Smooth muscle cell (in vitro differentiated cells): ENCODE data around the gene PPIE. TPM values are rescaled to one million over a fixed set of nuclear protein-coding genes. Genes with fewer than 3 reads are reported as not detected.
A peak's percentile ranks its signal among the peaks of the same experiment; 100 is the strongest.

ENCODE experiments used
- DNase-seq: peaks from one replicate; lab custom pipeline; 2025; ENCODE audit not compliant: unreplicated experiment; lab: John Stamatoyannopoulos, UW
- H2AFZ ChIP-seq: fragments of 200-600 bp; sonication (generic); 2 replicates; pipeline ENCODE4 v1.6.0; 2016; ENCODE audit warnings: antibody characterized with exemption, low read depth, mild to moderate bottlenecking
- H3F3A ChIP-seq: fragments of 200-600 bp; sonication (generic); 2 replicates; pipeline ENCODE4 v1.6.0; 2017; ENCODE audit warnings: antibody characterized with exemption, low read depth
- H3K27ac ChIP-seq: fragments of 200-600 bp; sonication (generic); 2 replicates; pipeline ENCODE4 v1.5.1; 2016; ENCODE audit warnings: low read depth, mild to moderate bottlenecking
- H3K27me3 ChIP-seq: fragments of 200-600 bp; sonication (generic); 2 replicates; pipeline ENCODE4 v1.6.1; 2016; ENCODE audit warnings: low read depth, mild to moderate bottlenecking
- H3K36me3 ChIP-seq: fragments of 200-600 bp; sonication (generic); 2 replicates; pipeline ENCODE4 v1.5.1; 2016; ENCODE audit warnings: low read depth
- H3K4me1 ChIP-seq: fragments of 200-600 bp; sonication (generic); 2 replicates; pipeline ENCODE4 v1.5.1; 2016; ENCODE audit warnings: low read depth
- H3K4me2 ChIP-seq: fragments of 200-600 bp; sonication (generic); 2 replicates; pipeline ENCODE4 v1.6.0; 2016; ENCODE audit warnings: mild to moderate bottlenecking
- H3K4me3 ChIP-seq: fragments of 200-600 bp; sonication (generic); 2 replicates; pipeline ENCODE4 v1.5.1; 2016; ENCODE audit warnings: mild to moderate bottlenecking
- H3K79me2 ChIP-seq: fragments of 200-600 bp; sonication (generic); 2 replicates; pipeline ENCODE4 v1.6.0; 2016; ENCODE audit warnings: low read depth, mild to moderate bottlenecking
- H3K9ac ChIP-seq: fragments of 200-600 bp; sonication (generic); 2 replicates; pipeline ENCODE4 v1.6.0; 2016; ENCODE audit warnings: low read depth
- H3K9me3 ChIP-seq: fragments of 200-600 bp; sonication (generic); replicated peaks from 2 replicates; pipeline ENCODE4 v1.5.1; 2016; ENCODE audit warnings: low read depth
- H4K20me1 ChIP-seq: fragments of 200-600 bp; sonication (generic); 2 replicates; pipeline ENCODE4 v1.6.0; 2016; ENCODE audit warnings: low read depth
- WGBS: methylation state at CpG from one replicate; pipeline ENCODE4 v1.1.7; 2016; ENCODE audit warnings: low lambda C conversion rate; 5-methylcytosine and 5-hydroxymethylcytosine counted together
- polyA plus RNA-seq: library from polyadenylated mRNA; unstranded; fragments of >200 nt; fragmentation: Nextera tagmentation; extraction: Ambion mirVana; gene quantifications from 2 replicates; pipeline ENCODE4 v1.2.1, GENCODE V29; 2016
- total RNA-seq: library from RNA; depleted of rRNA; stranded (reverse); fragments of >200 nt; gene quantifications from 2 replicates; pipeline ENCODE4 v1.2.3, GENCODE V29; 2014
- TF ChIP-seq, protein P1 (sequence below): fragments of 200-600 bp; sonication (generic); IDR thresholded peaks from 2 replicates; pipeline ENCODE4 v1.5.1; 2017; ENCODE audit warnings: borderline replicate concordance, mild to moderate bottlenecking, antibody characterized with exemption; ENCODE audit not compliant: insufficient read depth, poor library complexity, severe bottlenecking

PPIE gene
- total and polyA plus RNA-seq, 2 experiments from 2014 or later, result 47.8 to 62.0 TPM

DNA sequence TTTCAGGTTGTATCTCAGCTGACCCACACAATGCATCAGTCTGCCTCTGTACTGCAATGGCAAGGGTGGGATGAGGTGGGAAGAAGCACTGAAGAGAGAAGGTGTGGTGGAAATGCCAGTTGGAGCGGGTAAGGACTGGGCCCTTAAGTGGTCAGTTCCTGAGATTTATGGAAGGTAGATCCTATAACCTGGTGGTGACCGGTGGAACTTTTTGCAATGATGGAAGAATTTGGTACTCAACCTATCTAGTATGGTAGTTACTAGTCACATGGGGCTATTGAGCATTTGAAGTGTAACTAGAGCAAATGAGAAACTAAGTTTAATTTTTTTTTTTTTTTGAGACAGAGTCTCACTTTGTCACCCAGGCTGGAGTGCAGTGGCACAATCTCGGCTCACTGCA lies 39.3 kb upstream of the PPIE start:
- WGBS, result 87% methylated on average over 3 of the region's 3 CpGs
- Histone ChIP-seq H3F3A (no peaks in the 10 kb centered on the region), H3K27me3 (peaks cover 80% of the 10 kb centered on the region), H3K79me2 (no peaks in the 10 kb centered on the region), H3K9ac (no peak overlapping the region), H3K4me1 (peaks cover 8% of the 10 kb centered on the region), H2AFZ (no peak overlapping the region), H3K4me3 (no peak overlapping the region), H4K20me1 (no peaks in the 10 kb centered on the region), H3K4me2 (no peak overlapping the region), H3K27ac (no peak overlapping the region), H3K36me3 (no peaks in the 10 kb centered on the region), H3K9me3 (no peaks in the 10 kb centered on the region)
- no peak for DNase-seq
- TF ChIP-seq, protein P1, sequence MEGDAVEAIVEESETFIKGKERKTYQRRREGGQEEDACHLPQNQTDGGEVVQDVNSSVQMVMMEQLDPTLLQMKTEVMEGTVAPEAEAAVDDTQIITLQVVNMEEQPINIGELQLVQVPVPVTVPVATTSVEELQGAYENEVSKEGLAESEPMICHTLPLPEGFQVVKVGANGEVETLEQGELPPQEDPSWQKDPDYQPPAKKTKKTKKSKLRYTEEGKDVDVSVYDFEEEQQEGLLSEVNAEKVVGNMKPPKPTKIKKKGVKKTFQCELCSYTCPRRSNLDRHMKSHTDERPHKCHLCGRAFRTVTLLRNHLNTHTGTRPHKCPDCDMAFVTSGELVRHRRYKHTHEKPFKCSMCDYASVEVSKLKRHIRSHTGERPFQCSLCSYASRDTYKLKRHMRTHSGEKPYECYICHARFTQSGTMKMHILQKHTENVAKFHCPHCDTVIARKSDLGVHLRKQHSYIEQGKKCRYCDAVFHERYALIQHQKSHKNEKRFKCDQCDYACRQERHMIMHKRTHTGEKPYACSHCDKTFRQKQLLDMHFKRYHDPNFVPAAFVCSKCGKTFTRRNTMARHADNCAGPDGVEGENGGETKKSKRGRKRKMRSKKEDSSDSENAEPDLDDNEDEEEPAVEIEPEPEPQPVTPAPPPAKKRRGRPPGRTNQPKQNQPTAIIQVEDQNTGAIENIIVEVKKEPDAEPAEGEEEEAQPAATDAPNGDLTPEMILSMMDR, result no peak

DNA sequence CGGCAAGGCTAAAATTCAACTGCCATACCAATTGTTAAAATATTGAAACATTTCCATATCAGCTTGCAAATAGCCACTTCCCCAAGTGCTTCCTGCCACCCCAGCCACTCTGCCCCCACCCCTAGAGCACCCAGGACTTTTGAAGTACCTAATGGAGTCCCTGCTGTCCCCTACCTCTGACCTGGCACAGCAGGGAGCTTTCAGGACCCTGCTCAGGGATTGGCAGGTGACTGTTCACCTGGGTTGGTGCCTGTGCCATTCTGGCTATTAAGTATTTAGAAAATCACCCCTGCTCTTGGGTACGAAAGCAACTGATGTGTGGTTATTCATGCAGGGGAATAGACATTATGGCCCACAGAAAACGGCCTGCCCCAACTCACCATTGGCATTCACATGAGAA lies 38.3 kb upstream of the PPIE start:
- Histone ChIP-seq H3K9me3 (no peaks in the 10 kb centered on the region), H4K20me1 (no peaks in the 10 kb centered on the region), H3K79me2 (no peaks in the 10 kb centered on the region), H3F3A (no peaks in the 10 kb centered on the region), H3K4me2 (no peak overlapping the region), H3K4me3 (no peak overlapping the region), H3K4me1 (peaks cover 8% of the 10 kb centered on the region), H3K9ac (no peak overlapping the region), H3K27me3 (peaks cover 78% of the 10 kb centered on the region), H2AFZ (no peak overlapping the region), H3K27ac (no peak overlapping the region), H3K36me3 (no peaks in the 10 kb centered on the region)
- 77% methylated on average over 3 of the region's 3 CpGs for WGBS
- TF ChIP-seq, protein P1, result no peak
- no peak for DNase-seq

DNA sequence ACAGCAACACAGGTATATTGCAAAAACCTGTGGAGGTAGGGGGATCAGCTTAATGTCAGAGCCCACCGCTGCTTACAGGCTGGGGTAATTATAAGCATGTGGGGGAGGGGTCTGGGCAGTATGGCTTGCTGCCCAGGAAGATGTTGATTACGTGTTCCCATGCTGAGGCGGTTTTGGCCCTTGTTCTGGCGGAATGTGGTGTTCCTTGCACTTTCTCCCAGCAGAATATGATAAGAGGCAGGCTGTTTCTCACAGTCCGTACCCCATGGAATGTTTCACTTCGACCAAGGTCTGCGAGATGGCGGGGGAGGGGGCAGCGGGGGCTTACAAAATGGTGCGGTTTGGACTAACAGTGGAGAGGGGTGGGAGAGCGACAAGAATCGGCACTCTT lies 37.6 kb upstream of the PPIE start:
- H3K27ac ChIP-seq, result no peak overlapping the region
- no peak for DNase-seq
- H3K4me1 ChIP-seq, result peaks cover 8% of the 10 kb centered on the region
- H3K27me3 ChIP-seq, result peaks cover 78% of the 10 kb centered on the region
- WGBS, result 14% methylated on average over 12 of the region's 12 CpGs
- H4K20me1 ChIP-seq, result no peaks in the 10 kb centered on the region
- H3K4me2 ChIP-seq, result peak overlapping the region; percentile 54
- no peak overlapping the region for H3K4me3 ChIP-seq
- no peak overlapping the region for H2AFZ ChIP-seq
- no peaks in the 10 kb centered on the region for H3F3A ChIP-seq
- H3K9ac ChIP-seq, result no peak overlapping the region
- TF ChIP-seq, protein P1, result no peak
- no peaks in the 10 kb centered on the region for H3K9me3 ChIP-seq
- H3K79me2 ChIP-seq, result no peaks in the 10 kb centered on the region
- H3K36me3 ChIP-seq, result no peaks in the 10 kb centered on the region

DNA sequence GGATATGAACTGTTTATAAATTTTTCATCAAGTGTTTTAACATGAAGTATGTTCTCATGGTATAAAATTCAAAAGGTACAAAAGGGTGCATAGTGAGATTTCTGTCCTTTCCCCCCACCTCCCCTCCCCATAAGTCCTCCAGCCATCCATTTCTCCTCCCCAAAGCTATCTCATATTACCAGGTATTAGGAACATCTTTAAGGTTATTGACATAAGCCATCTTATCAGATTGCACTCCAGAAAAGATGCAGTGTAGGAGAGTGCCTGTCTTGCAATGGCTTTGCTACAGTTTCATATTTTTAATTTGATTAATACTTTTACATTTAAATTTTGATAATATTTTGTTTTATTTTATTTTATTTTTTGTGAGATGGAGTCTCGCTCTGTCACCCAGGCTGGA lies 33.9 kb upstream of the PPIE start:
- Histone ChIP-seq H3K4me2 (no peak overlapping the region), H3K27ac (no peak overlapping the region), H3F3A (no peaks in the 10 kb centered on the region), H3K9ac (no peak overlapping the region), H3K4me1 (peaks cover 8% of the 10 kb centered on the region), H3K4me3 (no peak overlapping the region), H3K9me3 (no peaks in the 10 kb centered on the region), H2AFZ (no peak overlapping the region), H4K20me1 (no peaks in the 10 kb centered on the region), H3K36me3 (no peaks in the 10 kb centered on the region), H3K27me3 (peaks cover 78% of the 10 kb centered on the region), H3K79me2 (no peaks in the 10 kb centered on the region)
- TF ChIP-seq, protein P1, result no peak
- DNase-seq, result no peak
- 86% methylated on average over 1 of the region's 1 CpG for WGBS
